Measurements from ENCODE around the gene UQCRH.

DNA sequence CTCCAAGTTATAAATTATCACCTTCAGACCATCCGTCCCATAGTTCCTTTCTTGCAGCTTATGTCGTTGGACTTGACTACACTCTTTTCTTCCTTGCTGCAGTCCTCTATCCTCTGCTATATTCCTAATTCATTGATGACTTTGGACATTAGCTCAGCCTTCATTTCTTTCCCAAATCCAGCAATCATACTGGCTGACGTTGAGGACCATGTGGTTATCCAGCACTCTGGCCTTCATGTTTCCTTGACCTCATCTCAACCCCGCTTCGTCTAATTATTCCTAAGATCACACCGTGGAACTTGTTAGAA lies 28.5 kb upstream of the UQCRH start:
- TF ChIP-seq GATA2 (IDR thresholded peaks at IDR 0.05; ENCODE audit: low read depth, low read length) (no peak), GATA3 (IDR thresholded peaks at IDR 0.05; ENCODE audit: low read depth, low read length) (no peak)

Data from SH-SY5Y (cell line).